HG03139 (cell line): ENCODE data around the gene REM2.

Experiments used
- ATAC-seq: cut with Tn5 transposase; IDR thresholded peaks from one replicate; pipeline ENCODE4 v1.9.1; 2021; ENCODE audit not compliant: unreplicated experiment

The REM2 gene

GRCh38 chr14:22883173-22883976, at the start of gene REM2:
REM2 (plus strand) TSS chr14:22883222; CDS start chr14:22883288, 66 bp downstream.
- no peak for ATAC-seq

- no peak for ATAC-seq
Measured at GRCh38 chr14:22835505-22835904, 47.5 kb upstream of the REM2 start.

GRCh38 chr14:22836301-22837113, 46.5 kb upstream of the REM2 start, which contains the start of gene MMP14:
MMP14 (plus strand) TSS chr14:22836585; CDS start chr14:22836818, 233 bp downstream.
- no peak for ATAC-seq

GRCh38 chr14:22837114-22837749, 45.8 kb upstream of the REM2 start:
- ATAC-seq: no peak

GRCh38 chr14:22837750-22838538, 45.1 kb upstream of the REM2 start:
- ATAC-seq: no peak

GRCh38 chr14:22838631-22839041, 44.4 kb upstream of the REM2 start:
- ATAC-seq: no peak

GRCh38 chr14:22839159-22839779, 43.8 kb upstream of the REM2 start:
- ATAC-seq: no peak

- ATAC-seq: no peak
Measured at GRCh38 chr14:22841311-22841710, 41.7 kb upstream of the REM2 start.

- no peak for ATAC-seq
Measured at GRCh38 chr14:22841769-22842168, 41.3 kb upstream of the REM2 start.

- ATAC-seq: no peak
Measured at GRCh38 chr14:22842211-22843122, 40.6 kb upstream of the REM2 start.

GRCh38 chr14:22843123-22843925, 39.7 kb upstream of the REM2 start:
- ATAC-seq: no peak

- ATAC-seq: no peak
Measured at GRCh38 chr14:22844221-22845102, 38.6 kb upstream of the REM2 start.

- ATAC-seq: no peak
Measured at GRCh38 chr14:22845103-22845394, 38.0 kb upstream of the REM2 start.

GRCh38 chr14:22845821-22846625, 37.0 kb upstream of the REM2 start:
- no peak for ATAC-seq

- ATAC-seq: no peak
Measured at GRCh38 chr14:22846811-22847307, 36.2 kb upstream of the REM2 start.

- ATAC-seq: no peak
Measured at GRCh38 chr14:22847661-22848341, 35.2 kb upstream of the REM2 start.
